ENCODE measurements around the gene KANK2. TPM values are rescaled to one million over a fixed set of nuclear protein-coding genes. Genes with fewer than 3 reads are reported as not detected.

KANK2 gene
- total RNA-seq, 1 donor from 2014 or later: 55.3 TPM

DNA sequence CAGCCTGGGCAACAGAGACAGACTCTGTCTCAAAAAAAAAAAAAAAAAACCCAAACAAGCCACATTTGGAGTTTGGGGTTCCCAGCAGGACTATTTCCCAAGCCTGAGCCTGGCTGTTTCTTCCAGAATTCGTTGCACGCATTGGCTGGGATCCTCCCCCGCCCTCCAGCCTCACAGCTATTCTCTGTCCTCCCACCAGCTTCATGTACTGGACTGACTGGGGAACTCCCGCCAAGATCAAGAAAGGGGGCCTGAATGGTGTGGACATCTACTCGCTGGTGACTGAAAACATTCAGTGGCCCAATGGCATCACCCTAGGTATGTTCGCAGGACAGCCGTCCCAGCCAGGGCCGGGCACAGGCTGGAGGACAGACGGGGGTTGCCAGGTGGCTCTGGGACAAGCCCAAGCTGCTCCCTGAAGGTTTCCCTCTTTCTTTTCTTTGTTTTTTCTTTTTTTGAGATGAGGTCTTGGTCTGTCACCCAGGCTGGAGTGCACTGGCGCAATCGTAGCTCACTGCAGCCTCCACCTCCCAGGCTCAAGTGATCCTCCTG is 81.4 kb downstream of the KANK2 start:
- Mint-ChIP-seq H3K9me3 (no peaks in the 10 kb centered on the region), H3K27me3 (no peaks in the 10 kb centered on the region), H3K4me3 (no peak overlapping the region), H3K27ac (peak overlapping the region; percentile 59), H3K4me1 (ENCODE audit: unreplicated experiment) (no peaks in the 10 kb centered on the region), H3K36me3 (peaks cover 20% of the 10 kb centered on the region)
- TF ChIP-seq CTCF (conservative IDR thresholded peaks at IDR 0.05): no peak
- no peak for DNase-seq (ENCODE audit: extremely low spot score, unreplicated experiment)

- no peak for TF ChIP-seq CTCF (conservative IDR thresholded peaks at IDR 0.05)
- DNase-seq (ENCODE audit: extremely low spot score, unreplicated experiment): no peak
- Mint-ChIP-seq H3K4me3 (no peak overlapping the region), H3K9me3 (no peaks in the 10 kb centered on the region), H3K4me1 (ENCODE audit: unreplicated experiment) (no peaks in the 10 kb centered on the region), H3K27ac (no peak overlapping the region), H3K36me3 (peaks cover 12% of the 10 kb centered on the region), H3K27me3 (no peaks in the 10 kb centered on the region)
Measured at GRCh38 chr19:11115042-11115441, 82.3 kb downstream of the KANK2 start.

Other genes starting within 250 kb of the KANK2 start
- 182 and 244 TPM in 2 replicates for gene SMARCA4, start 236.5 kb downstream of the KANK2 start, total RNA-seq (ENCODE audit: low replicate concordance)
- gene LDLR, start 108.1 kb downstream of the KANK2 start, total RNA-seq (ENCODE audit: low replicate concordance): 67.4 and 103 TPM in 2 replicates
- gene SPC24, start 41.8 kb downstream of the KANK2 start, total RNA-seq (ENCODE audit: low replicate concordance): 15.0 and 43.2 TPM in 2 replicates
- not detected in 2 replicates for gene ANGPTL8, start 42.1 kb upstream of the KANK2 start, total RNA-seq (ENCODE audit: low replicate concordance)
- 43.6 and 58.9 TPM in 2 replicates for gene DOCK6, start 65.0 kb upstream of the KANK2 start, total RNA-seq (ENCODE audit: low replicate concordance)
- gene TSPAN16, start 98.6 kb upstream of the KANK2 start, total RNA-seq (ENCODE audit: low replicate concordance): not detected in 2 replicates
- gene RAB3D, start 142.1 kb upstream of the KANK2 start, total RNA-seq (ENCODE audit: low replicate concordance): 45.3 and 77.5 TPM in 2 replicates
- 58.6 and 68.3 TPM in 2 replicates for gene TMEM205, start 148.7 kb upstream of the KANK2 start, total RNA-seq (ENCODE audit: low replicate concordance)
- gene CCDC159, start 149.0 kb upstream of the KANK2 start, total RNA-seq (ENCODE audit: low replicate concordance): 9.6 and 12.1 TPM in 2 replicates
- gene PLPPR2, start 157.9 kb upstream of the KANK2 start, total RNA-seq (ENCODE audit: low replicate concordance): 11.1 and 15.9 TPM in 2 replicates
- 2.7 and 4.3 TPM in 2 replicates for gene SWSAP1, start 177.1 kb upstream of the KANK2 start, total RNA-seq (ENCODE audit: low replicate concordance)
- gene EPOR, start 186.8 kb upstream of the KANK2 start, total RNA-seq (ENCODE audit: low replicate concordance): 9.2 and 11.4 TPM in 2 replicates
- 44.8 and 49.6 TPM in 2 replicates for gene RGL3, start 221.8 kb upstream of the KANK2 start, total RNA-seq (ENCODE audit: low replicate concordance)
- 1.0 and 2.2 TPM in 2 replicates for gene ODAD3, start 237.6 kb upstream of the KANK2 start, total RNA-seq (ENCODE audit: low replicate concordance)
- 342 and 403 TPM in 2 replicates for gene PRKCSH, start 238.1 kb upstream of the KANK2 start, total RNA-seq (ENCODE audit: low replicate concordance)

All from type B pancreatic cell (in vitro differentiated cells).